ENCODE measurements around the gene HIGD1A. TPM values are rescaled to one million over a fixed set of nuclear protein-coding genes. Genes with fewer than 3 reads are reported as not detected.

HIGD1A gene
- total and polyA plus RNA-seq, 9 of the 15 experiments (the other 6 are each of a cell fraction or from before 2014, with no cell fraction given): 165 to 1,185 (median 333) TPM

GRCh38 chr3:42804106-42804830, at the start of gene HIGD1A (continued):
- TF ChIP-seq HNRNPK (IDR thresholded peaks at IDR 0.05; ENCODE audit: low read depth, low read length, poor library complexity, severe bottlenecking) (no peak), RUNX1 (IDR thresholded peaks at IDR 0.05; ENCODE audit: low read depth) (no peak), ZNF12 (CRISPR knock-in tag; IDR thresholded peaks at IDR 0.05) (no peak), SOX6 (IDR thresholded peaks at IDR 0.05) (peak; percentile 34; the same call in 1 of the 2 replicates), GTF2E2 (tag; IDR thresholded peaks at IDR 0.05) (0 out of 2 replicates have a peak, but pooled peaks have one; percentile 18), ZNF583 (CRISPR knock-in tag; IDR thresholded peaks at IDR 0.05) (peak; percentile 77; the same call in 1 of the 2 replicates), STAT6 (CRISPR knock-in tag; IDR thresholded peaks at IDR 0.05) (0 out of 2 replicates have a peak, but pooled peaks have one; percentile 5), ADNP (tag; IDR thresholded peaks at IDR 0.05) (no peak), ZNF395 (CRISPR knock-in tag; IDR thresholded peaks at IDR 0.05) (peak; percentile 81), HDAC1 (IDR thresholded peaks at IDR 0.05) (peak in 1 of 2 experiments; percentile 71; a peak in 2 of 4 replicates), ZFX (CRISPR knock-in tag; IDR thresholded peaks at IDR 0.05) (peak; percentile 95), ZFPM2 (CRISPR knock-in tag; IDR thresholded peaks at IDR 0.05) (0 out of 2 replicates have a peak, but pooled peaks have one; percentile 45), ZNF511 (CRISPR knock-in tag; IDR thresholded peaks at IDR 0.05) (peak; percentile 54; the same call in 1 of the 2 replicates), NUFIP1 (IDR thresholded peaks at IDR 0.05; ENCODE audit: partially characterized antibody) (no peak), HEY1 (CRISPR knock-in tag; IDR thresholded peaks at IDR 0.05; ENCODE audit: borderline replicate concordance) (no peak; the same call in 1 of the 2 replicates), TEAD4 (IDR thresholded peaks at IDR 0.05; ENCODE audit: low read length) (no peak), TEAD4 (CRISPR knock-in tag; IDR thresholded peaks at IDR 0.05; ENCODE audit: borderline replicate concordance) (no peak), NR3C1 (CRISPR knock-in tag; IDR thresholded peaks at IDR 0.05) (no peak), ZNF766 (CRISPR knock-in tag; conservative IDR thresholded peaks at IDR 0.05) (peak; percentile 81; the same call in 1 of the 2 replicates), ZNF217 (CRISPR knock-in tag; IDR thresholded peaks at IDR 0.05) (no peak), JUNB (CRISPR knock-in tag; conservative IDR thresholded peaks at IDR 0.05) (peak; percentile 54; the same call in 1 of the 2 replicates), ERF (CRISPR knock-in tag; IDR thresholded peaks at IDR 0.05) (peak; percentile 88; the same call in 1 of the 2 replicates), ZNF140 (CRISPR knock-in tag; IDR thresholded peaks at IDR 0.05) (no peak)
